B cell (primary cell): Measurements from ENCODE around the gene USP20.
"Not testable (repeated sequence)": the region's sequence is repeated elsewhere in the genome, so short reads cannot be mapped to it uniquely, and the experiment has no call there.

Experiments
- EZH2 ChIP-seq: IDR thresholded peaks from 2 replicates; pipeline ENCODE4 v1.6.1; 2012; ENCODE audit warnings: borderline replicate concordance, low read depth, mild to moderate bottlenecking, moderate library complexity, low read length; ENCODE audit not compliant: insufficient read depth, poor library complexity, severe bottlenecking
- TF ChIP-seq, protein P1 (sequence below): fragments of 200-600 bp; IDR thresholded peaks from one replicate; pipeline ENCODE4 v1.8.0; 2022; ENCODE audit warnings: antibody characterized with exemption, mild to moderate bottlenecking

- TF ChIP-seq, protein P1, sequence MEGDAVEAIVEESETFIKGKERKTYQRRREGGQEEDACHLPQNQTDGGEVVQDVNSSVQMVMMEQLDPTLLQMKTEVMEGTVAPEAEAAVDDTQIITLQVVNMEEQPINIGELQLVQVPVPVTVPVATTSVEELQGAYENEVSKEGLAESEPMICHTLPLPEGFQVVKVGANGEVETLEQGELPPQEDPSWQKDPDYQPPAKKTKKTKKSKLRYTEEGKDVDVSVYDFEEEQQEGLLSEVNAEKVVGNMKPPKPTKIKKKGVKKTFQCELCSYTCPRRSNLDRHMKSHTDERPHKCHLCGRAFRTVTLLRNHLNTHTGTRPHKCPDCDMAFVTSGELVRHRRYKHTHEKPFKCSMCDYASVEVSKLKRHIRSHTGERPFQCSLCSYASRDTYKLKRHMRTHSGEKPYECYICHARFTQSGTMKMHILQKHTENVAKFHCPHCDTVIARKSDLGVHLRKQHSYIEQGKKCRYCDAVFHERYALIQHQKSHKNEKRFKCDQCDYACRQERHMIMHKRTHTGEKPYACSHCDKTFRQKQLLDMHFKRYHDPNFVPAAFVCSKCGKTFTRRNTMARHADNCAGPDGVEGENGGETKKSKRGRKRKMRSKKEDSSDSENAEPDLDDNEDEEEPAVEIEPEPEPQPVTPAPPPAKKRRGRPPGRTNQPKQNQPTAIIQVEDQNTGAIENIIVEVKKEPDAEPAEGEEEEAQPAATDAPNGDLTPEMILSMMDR: not testable (repeated sequence)
- TF ChIP-seq EZH2: not testable (repeated sequence)
Measured at GRCh38 chr9:129890718-129891299, 55.6 kb downstream of the USP20 start.
